ENCODE results near the gene MEA1.

- TF ChIP-seq CTCF (IDR thresholded peaks at IDR 0.05) (no peak), POLR2A (IDR thresholded peaks at IDR 0.05) (peak in 1 of 2 donors; percentile 42)
Measured at GRCh38 chr6:42978839-42979522, 34.8 kb downstream of the MEA1 start, which contains the start of gene PEX6.
